HG02759 (cell line): ENCODE measurements around the gene UTS2R.

Experiments
- ATAC-seq: cut with Tn5 transposase; IDR thresholded peaks from one replicate; pipeline ENCODE4 v1.9.1; 2021; ENCODE audit warnings: mild to moderate bottlenecking, moderate library complexity; ENCODE audit not compliant: unreplicated experiment

UTS2R gene

GRCh38 chr17:82371333-82372248 lies at the start of gene UTS2R:
Gene UTS2R, plus strand, starts transcription at chr17:82371765. Its CDS starts 2,560 bp downstream, at chr17:82374325.
- no peak for ATAC-seq

- no peak for ATAC-seq
Measured at GRCh38 chr17:82321947-82322466, 49.6 kb upstream of the UTS2R start.

- ATAC-seq = no peak
Measured at GRCh38 chr17:82322526-82323453, 48.8 kb upstream of the UTS2R start.

GRCh38 chr17:82323514-82324234 lies 47.9 kb upstream of the UTS2R start:
- ATAC-seq = no peak

GRCh38 chr17:82324566-82325285 lies 46.8 kb upstream of the UTS2R start:
- no peak for ATAC-seq

DNA sequence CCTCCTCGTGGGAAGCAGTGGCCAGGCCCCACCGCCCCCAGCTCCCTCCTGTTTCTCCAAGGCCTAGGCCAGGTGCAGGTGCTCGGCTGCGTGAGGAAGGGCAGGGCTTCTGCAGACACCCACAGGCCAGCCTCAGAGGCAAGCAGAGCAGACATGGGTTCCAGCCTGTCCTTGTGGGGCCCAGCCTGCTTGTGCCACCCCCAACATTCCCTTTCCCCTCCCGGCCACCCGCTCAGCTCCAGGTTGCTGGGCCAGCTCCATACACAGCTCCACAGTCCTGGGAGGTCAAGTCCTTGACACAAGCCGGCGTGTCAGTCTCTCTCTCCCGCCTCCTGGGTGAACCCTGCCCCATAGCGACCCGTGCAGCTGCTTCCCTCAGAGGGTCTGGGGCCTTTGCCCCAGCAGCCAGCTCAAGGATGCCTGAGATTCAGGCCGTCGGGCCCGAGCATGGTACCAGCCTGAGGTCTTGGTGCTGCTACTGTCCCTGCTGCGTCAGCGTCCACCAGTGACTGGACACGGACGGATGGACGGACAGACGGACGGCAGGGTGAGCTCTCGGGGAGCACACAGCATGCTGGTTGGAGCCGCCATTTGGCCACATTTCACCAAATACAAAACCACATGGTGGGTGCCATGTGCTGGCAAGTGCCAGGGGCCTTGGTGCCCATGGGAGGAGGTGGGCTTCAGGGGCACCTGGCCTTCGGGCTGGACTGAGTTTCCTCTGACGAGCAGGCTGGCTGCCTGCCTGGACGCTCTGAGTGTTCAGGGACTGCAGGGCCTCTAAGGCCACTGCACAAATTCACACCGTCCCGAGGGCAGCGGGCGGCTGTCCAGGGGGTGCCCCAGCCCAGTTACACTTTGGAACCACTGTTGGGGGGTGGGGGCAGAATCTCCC lies 46.0 kb upstream of the UTS2R start:
- no peak for ATAC-seq

DNA sequence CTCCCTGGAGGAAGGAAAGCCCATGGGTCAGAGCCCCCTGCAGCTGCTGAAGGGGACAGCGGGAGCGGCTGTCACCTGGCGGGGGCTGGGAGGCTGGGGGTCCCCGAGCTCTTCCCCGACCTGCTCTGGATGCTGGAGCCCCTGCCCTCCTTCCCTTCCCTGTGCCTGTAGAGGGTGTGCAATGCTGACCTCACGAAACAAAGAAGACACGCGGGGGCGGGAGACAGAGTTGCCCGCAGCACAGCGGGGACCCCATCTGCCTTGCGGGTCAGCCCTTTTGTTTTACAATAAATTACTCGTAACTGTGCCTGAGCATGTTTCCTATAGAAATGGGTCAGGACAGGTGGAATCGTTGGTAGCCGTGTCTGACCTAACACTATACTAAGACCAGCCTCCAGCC lies 44.3 kb upstream of the UTS2R start:
- ATAC-seq = no peak

GRCh38 chr17:82327757-82328140 lies 43.8 kb upstream of the UTS2R start:
- no peak for ATAC-seq

- ATAC-seq = no peak
Measured at GRCh38 chr17:82328141-82328993, 43.2 kb upstream of the UTS2R start.

DNA sequence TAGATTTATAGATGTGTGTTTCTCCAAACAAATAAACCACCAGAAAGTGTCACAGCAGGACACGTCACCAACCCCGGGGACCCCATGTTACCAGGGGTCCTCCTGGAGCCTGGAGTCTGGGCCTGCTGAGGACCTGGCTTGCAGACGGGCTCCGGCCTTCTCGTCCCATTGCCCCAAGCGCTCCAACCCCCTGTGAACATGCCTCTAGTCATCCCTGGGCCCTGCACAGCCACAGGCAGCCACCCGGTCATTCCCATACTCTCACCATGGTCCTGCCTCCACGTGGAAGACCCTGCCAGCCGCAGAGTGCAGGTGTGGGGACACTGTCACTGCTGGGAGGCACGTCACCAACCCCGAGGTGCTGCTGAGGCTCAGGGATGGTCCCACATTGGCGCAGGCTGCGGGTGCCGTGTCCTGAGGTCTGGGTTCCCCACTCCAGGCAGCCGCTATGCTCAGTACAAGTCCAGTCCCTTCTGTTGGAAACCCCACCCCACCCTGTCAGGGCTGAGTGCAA lies 42.5 kb upstream of the UTS2R start:
- no peak for ATAC-seq

GRCh38 chr17:82329683-82330321 lies 41.8 kb upstream of the UTS2R start:
- no peak for ATAC-seq

DNA sequence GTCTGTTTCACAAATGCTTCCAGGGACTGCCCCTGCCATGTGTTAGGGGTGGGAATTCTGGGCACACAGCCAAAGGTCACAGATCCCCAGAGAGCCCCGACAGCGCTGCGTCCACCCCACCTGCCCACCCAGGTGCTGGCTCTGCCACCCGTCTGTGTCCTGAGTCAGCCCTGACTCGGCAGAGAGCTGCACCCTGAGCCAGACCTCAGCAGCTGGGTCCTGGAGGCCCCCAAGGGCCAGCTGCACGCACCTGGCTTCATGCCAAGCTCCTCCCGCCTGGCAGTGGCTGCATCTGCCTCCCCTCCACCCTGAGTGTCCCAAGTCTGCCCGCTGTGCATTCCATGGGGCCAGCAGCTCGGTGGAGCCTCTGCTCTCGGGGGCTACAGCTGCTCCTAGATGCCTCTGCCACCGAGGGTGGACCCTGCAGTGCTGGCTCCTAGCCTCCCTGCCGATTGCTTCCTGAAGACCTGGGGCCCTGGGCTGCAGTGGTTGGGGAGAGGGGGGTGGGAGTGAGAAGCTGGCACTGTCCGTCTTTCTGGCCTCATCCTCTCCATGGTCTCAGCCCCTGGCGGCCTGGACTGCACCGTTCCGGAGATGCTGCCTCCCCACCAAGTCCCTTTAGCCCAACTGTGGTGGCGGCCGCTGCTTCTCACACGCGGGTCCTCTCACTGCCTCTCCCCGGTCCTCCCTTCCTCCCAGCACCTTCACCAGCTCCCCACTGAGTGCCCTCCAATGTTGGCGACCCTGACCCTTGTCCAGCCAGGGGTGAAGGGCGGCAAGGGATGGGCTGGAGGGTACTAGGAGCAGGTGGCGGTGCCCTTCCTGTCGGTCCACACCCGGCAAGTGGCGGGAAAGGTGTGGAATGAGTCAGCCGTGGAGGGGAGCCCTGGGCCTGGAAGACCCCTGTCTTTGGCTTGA lies 41.0 kb upstream of the UTS2R start:
- no peak for ATAC-seq

DNA sequence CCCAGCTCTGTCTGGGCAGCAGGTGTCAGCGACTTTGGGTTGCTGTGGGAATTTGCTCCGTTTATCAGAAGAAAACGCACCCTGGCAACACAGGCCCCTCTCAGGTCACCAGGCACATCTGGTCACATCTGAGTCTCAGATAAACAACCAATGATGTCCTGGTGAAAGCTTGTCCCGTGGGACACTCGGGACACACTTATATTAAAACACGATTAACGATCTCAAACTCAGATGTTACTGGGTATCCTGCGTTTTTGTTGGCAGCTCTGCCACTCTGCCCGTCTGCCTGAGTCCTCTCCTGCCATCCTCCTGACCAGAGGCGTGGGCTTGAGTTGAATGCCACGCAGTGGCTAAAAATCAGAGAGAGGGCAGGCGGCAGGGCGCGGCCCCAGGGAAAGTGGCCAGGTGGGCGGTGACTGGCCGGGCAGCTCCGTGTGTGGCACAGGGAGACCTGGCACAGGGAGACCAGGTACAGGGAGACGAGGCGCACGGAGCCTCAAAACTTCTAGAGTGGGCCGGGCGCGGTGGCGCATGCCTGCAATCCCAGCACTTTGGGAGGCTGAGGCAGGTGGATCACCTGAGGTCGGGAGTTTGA lies 40.1 kb upstream of the UTS2R start:
- no peak for ATAC-seq

DNA sequence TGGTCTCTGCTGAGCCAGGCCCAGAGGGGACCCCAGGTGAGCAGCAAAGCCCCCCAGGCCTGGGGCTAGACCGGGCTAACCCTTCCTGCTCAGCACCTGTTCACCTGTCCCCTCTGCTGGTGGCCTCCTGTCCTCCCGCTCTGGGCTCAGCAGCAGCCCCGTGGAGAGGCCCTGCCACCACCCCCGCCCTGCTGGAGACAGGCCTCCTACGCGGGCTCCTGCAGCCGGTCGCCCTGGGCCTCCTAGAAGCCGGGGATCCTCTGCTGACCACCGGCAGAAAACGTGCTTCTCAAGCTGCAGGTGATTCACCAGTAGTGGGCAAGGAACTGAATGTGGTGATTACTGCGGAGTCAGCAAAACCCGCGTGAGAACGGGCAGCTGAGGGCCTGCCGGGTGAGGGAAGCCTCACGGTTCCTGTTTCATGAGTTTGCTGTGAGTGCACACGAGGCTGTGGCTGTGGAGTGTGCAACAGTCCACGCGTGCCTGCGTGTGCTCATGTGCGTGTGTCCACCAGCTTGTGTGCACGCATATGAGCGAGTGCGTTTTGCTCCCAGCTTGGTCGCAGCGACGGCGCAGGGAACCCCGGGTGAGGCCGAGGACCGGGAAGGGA lies 38.8 kb upstream of the UTS2R start:
- ATAC-seq = no peak

DNA sequence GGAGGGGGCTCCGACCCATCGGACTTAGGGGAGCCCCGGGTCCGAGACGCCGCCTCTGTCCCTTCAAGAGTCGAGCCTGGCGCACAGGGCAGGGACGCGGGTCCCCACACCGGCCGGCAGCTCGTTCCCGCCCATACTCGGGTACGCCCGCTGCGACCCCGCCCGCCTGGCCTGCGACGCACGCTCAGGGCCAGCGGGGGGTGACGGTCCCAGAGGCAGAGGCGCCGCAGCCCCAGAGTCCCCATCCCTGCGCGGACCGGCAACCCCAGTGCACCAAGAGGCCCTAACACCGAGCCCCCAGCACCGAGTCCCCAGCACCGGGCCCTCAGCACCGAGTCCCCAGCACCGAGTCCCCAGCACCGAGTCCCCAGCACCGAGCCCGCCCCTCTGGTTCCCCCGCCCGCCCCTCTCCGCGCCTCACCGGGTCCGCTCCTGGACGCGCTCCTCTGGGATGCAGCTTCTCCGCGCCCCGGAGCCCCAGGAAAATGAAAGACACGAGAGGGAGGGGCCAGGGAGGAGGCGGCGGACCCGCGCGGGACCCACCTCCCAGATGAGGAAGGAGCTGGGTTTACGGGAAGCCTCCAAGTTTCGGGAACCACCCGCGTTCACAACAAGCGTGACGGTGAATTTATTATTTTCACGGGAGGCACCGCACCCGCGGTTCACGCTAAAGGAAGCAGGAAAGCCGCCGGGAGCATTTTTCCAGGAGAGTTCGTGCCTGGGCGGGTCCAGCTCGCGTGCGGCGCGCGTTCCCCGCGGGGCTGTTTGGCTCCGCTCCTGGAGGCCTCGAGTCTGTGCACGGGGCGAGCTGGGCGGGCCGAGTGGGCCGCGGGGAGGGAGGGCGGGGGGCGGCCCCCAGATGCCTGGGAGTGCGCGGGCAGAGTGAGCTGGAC lies 38.0 kb upstream of the UTS2R start, which contains the start of gene SECTM1:
TSS of gene SECTM1 (minus strand) at position 488 of the 893 bp plus-strand sequence. CDS start 6,526 bp downstream, outside the sequence.
- ATAC-seq = no peak
